ENCODE data around the gene TTF2. TPM values are rescaled to one million over a fixed set of nuclear protein-coding genes. Genes with fewer than 3 reads are reported as not detected.

TTF2 gene
- total and polyA plus RNA-seq, 2 of the 8 experiments (the other 6 are each of a cell fraction or from before 2014, with no cell fraction given), result 16.9 to 89.6 TPM

GRCh38 chr1:117107364-117107763 lies 47.2 kb downstream of the TTF2 start:
- ChIA-PET CTCF (ENCODE audit: partially characterized antibody) (interaction anchor here (1.1 to 1.2 kb wide), 2 partner anchors 39 to 382 kb away, joined by 3 to 5 read pairs; no protein-coding TSS in a partner anchor), POLR2A (ENCODE audit: partially characterized antibody) (interaction anchor here (1.5 kb wide), 1 partner anchor 13 kb away, joined by 5 read pairs; no protein-coding TSS in a partner anchor)
- FAIRE-seq (no peak), DNase-seq (ENCODE audit: low read depth in 1 of 2, low spot score in 2 of 2) (no peak)
- Histone ChIP-seq H4K91ac (replicated peaks; ENCODE audit: insufficient read length, low read length) (no peak overlapping the region), H3K56ac (replicated peaks; ENCODE audit: insufficient read length, low read depth, low read length) (no peak overlapping the region), H3K23me2 (ENCODE audit: low read depth, low read length) (no peaks in the 10 kb centered on the region; the same call in none of the 2 replicates), H3K23ac (ENCODE audit: insufficient read length) (no peak overlapping the region), H3K27me3 (replicated peaks in 1 of 4; ENCODE audit: control insufficient read depth in 3 of 4, extremely low read depth in 1 of 4, insufficient read depth in 3 of 4, low read length in 3 of 4) (no peaks in the 10 kb centered on the region), H3K36me3 (ENCODE audit: control insufficient read depth in 2 of 4, insufficient read depth in 4 of 4, low read length in 3 of 4) (peaks cover 5 to 63% (median 25%) of the 10 kb centered on the region in 4 experiments), H2BK12ac (ENCODE audit: low read depth, low read length) (no peak overlapping the region), H2BK15ac (ENCODE audit: low read length) (no peak overlapping the region), H3K9me3 (ENCODE audit: insufficient read depth in 2 of 2, low read depth in 1 of 2, low read length in 1 of 2) (no peaks in the 10 kb centered on the region), H3K79me1 (ENCODE audit: low read depth, low read length) (no peaks in the 10 kb centered on the region), H3K14ac (ENCODE audit: insufficient read length) (no peak overlapping the region), H3K9ac (replicated peaks in 1 of 4; ENCODE audit: extremely low read depth in 1 of 4, low read depth in 3 of 4, low read length in 3 of 4) (no peak overlapping the region), H3K4ac (replicated peaks; ENCODE audit: insufficient read length, low read depth, low read length) (no peak overlapping the region), H3K18ac (ENCODE audit: extremely low read depth, low read length) (no peak overlapping the region), H2BK20ac (ENCODE audit: low read length) (no peak overlapping the region), H3K79me2 (ENCODE audit: control insufficient read depth in 1 of 2, insufficient read depth in 2 of 2, low read length in 2 of 2) (no peaks in the 10 kb centered on the region), H3K4me1 (replicated peaks in 1 of 4; ENCODE audit: control insufficient read depth in 3 of 4, insufficient read depth in 4 of 4, low read length in 3 of 4) (peaks cover 2 to 3% (median 3%) of the 10 kb centered on the region in 4 experiments; a peak in 4 of 7 replicates), H2BK120ac (replicated peaks; ENCODE audit: low read depth, low read length) (no peak overlapping the region), H2BK5ac (ENCODE audit: low read depth, low read length) (no peak overlapping the region), H3K4me2 (ENCODE audit: insufficient read depth in 1 of 2, low read depth in 2 of 2, low read length in 2 of 2) (no peak overlapping the region), H2AFZ (ENCODE audit: low read length) (no peak overlapping the region), H2AK5ac (ENCODE audit: low read depth, low read length) (no peak overlapping the region), H4K8ac (ENCODE audit: extremely low read depth, insufficient read depth, low read length) (no peak overlapping the region), H4K5ac (ENCODE audit: insufficient read length, low read depth, low read length) (no peak overlapping the region), H3K4me3 (ENCODE audit: extremely low read depth in 1 of 4, insufficient read depth in 2 of 4, low read depth in 3 of 4, low read length in 4 of 4) (no peak overlapping the region), H4K20me1 (replicated peaks in 1 of 2; ENCODE audit: control insufficient read depth in 1 of 2, insufficient read depth in 2 of 2, low read length in 2 of 2) (peaks cover 0 to 3% of the 10 kb centered on the region in 2 experiments), H3K27ac (ENCODE audit: low read depth, low read length) (no peak overlapping the region)
- TF ChIP-seq CBX5 (IDR thresholded peaks at IDR 0.05; ENCODE audit: low read depth, low read length), result no peak
- 95% methylated on average over 2 of the region's 2 CpGs; no CpG with 5 or more reads in 1 of the 2 experiments for WGBS, 2 experiments (ENCODE audit: extremely low coverage in 1 of 2, insufficient coverage in 1 of 2, insufficient read length in 1 of 2, insufficient replicate concordance in 2 of 2, low coverage in 1 of 2, low lambda C conversion rate in 2 of 2, missing lambda C conversion rate in 1 of 2)
